ENCODE results near the gene PRR35. TPM values are rescaled to one million over a fixed set of nuclear protein-coding genes. Genes with fewer than 3 reads are reported as not detected.

The PRR35 gene
- polyA plus RNA-seq, 4 donors, result 8.2 to 20.3 (median 16.6) TPM

DNA sequence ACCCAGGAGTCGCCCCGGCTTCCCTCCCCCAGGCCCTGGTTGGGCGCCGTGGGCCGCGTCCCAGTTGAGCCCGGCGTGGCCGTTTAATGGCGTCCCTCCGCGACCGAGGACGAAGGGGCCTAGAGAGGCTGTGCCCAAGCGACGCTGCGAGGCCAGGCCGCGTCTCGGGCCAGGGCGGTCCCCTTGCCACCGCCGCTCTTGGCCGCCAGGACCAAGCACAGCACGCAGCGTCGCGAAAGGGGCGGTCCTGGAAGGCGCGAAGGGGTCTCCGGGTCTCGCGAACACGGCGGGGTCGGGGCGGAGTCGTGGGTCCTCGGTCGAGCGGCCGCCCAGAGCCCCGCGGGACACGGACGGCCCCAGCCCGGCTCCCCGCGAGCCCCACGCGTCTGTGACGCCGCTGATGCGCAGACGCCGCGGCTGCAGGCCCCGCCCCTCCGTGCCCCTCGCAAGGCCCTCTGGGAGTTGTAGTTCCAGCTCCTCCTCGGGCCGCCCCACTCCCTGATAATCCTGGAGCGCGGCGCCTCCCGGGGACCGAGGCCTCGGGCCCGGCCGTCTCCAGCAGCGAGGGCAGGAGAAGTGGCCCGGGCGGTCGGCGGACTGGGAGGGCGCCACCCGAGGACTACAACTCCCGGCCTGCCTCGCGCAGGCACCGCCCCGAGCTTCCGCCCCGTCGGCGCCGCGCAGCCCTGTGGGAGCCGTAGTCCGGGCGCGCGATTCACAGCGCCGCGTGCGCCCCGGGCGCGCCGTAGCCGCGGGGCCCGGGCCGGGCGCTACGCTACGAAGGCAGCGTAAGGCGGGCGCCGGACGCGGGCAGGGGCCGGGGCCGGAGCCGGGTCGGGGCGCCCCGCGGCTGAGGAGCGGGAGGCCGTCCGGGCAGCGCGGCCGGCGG lies 32.9 kb upstream of the PRR35 start, which contains the start of gene CAPN15:
CAPN15 (plus strand) TSS at position 698 of the 889 bp plus-strand sequence. CDS start 19,127 bp downstream, outside the sequence.
- DNase-seq (ENCODE audit: low read depth in 4 of 4, low spot score in 2 of 4), result peak; percentile 76 to 80 (median 78)

DNA sequence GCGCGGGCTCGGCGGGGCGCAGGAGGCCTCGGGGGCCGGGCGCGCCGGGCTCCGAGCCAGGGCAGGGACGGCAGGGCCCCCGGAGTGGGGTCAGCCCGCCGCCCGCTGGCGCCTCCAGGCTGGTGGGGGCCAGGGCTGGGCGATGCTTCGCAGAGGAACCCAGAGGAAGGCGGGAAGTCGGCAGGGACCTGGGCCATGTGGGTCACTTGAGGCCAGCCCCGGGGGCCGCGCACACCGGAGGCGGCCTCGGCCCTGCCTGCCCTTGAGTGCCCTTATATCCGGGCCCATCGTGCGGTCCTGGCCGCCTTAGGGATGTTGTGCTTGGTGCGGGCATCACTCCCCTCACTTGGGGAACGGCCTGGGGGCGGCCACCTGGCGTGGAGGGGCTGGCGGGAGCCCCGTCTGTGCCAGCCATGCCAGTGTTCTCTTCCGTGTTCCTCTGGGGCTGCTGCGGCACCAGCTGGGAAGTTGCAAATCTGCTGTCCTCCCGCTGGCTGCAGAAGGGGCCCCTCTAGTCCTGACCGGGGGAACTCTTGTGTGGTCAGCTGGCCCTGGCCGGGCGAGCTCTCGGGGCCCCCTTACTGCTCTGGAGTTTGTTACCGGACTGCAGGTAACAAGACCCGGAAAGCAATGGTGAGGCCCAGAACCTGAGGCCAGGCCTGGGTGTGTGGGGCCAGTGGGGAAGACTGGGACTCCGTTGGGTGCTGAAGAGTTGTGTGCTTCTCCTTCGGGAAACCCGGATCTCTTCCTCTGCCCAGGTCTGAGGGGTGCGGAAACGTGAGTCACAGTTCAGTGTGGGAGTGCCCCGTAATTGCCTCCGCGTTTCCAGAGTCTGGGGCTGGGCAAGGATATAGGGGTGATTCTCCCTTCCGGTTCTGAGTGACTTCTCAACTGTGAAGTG lies 31.8 kb upstream of the PRR35 start:
- no peak for DNase-seq (ENCODE audit: low read depth in 4 of 4, low spot score in 2 of 4)

DNA sequence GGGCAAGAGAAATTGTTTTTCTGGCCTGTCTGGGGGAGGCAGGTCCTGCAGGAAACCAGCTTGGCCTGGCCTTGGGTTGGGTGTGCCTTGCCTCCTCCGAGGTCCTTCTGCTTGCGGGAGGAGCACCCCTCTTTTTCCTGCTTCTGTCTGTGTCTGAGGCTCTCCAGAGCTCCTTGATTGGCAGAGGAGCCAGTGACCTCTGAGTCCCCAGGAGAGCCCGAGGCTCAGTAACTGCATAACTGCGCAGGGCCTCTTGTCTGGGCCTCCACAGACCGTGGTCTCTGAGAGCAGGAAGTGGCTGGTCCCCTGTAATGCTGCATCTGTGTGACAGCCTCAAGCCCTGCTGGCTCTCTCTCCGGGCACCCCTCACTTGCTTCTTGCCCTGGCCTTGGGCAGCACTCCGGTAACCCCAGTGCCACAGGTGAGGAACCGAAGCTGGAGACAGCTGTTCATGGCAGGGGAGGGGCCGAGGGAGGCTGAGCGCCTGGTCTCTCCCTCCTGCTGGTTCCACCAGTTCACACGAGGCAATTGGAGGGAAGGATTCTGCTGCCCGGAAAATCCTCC lies 31.1 kb upstream of the PRR35 start:
- DNase-seq (ENCODE audit: low read depth in 4 of 4, low spot score in 2 of 4), result no peak

DNA sequence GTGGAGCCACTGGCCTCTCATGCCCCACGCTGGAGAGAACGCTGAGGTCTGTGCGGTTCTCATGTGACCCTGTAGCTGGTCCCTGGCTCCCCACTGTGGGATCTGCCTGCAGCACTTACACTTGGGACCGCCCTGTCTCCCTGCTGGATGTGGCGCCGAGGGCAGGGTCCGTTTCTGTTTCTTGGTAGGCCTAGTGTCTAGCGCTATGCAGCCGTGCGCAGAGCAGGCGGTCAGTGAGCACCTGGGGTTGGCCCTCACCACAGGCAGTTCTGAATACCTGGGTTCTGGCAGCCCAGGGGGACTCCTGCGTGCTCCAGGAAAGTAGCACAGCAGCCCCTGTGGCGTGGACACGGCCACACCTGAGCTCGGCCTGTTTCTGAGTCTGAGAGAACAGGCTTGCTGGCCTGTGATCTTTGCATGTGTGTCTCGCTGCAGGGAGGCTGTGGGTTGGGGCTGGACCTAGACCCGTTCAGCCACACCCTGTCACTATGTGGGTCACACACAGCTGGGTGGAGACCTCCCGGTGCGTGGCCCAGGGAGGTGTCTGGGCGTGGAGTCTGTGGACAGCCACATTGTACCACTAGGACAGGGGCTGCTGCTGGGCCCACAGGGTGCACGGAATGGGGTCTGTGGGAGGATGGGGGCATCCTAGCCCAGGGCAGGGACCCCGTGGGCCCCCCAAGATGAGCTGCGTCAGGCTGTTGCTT lies 29.9 kb upstream of the PRR35 start:
- no peak for DNase-seq (ENCODE audit: low read depth in 4 of 4, low spot score in 2 of 4)

DNA sequence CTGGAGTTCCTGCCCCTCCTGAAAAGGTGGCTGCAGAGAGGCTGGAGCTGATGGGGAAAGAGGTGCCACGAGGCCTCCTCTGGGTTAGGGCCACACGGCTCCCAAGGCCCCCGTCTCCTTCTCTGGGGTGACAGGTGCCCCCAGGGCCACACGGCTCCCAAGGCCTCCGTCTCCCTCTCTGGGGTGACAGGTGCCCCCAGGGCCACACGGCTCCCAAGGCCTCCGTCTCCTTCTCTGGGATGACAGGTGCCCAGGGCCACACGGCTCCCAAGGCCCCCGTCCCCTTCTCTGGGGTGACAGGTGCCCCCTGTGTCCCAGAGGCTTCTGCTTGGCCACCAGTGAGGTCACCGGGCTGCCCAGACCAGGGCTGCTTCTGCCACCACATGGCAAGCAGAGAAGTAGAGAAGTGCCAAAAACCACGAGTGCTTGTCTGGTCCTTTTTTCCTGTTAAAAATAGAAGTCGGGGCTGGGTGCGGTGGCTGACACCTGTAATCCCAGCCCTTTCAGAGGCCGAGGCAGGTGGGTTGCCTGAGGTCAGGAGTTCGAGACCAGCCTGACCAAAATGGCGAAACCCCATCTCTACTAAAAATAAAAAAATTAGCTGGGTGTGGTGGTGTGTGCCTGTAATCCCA lies 28.6 kb upstream of the PRR35 start:
- no peak for DNase-seq (ENCODE audit: low read depth in 4 of 4, low spot score in 2 of 4)

DNA sequence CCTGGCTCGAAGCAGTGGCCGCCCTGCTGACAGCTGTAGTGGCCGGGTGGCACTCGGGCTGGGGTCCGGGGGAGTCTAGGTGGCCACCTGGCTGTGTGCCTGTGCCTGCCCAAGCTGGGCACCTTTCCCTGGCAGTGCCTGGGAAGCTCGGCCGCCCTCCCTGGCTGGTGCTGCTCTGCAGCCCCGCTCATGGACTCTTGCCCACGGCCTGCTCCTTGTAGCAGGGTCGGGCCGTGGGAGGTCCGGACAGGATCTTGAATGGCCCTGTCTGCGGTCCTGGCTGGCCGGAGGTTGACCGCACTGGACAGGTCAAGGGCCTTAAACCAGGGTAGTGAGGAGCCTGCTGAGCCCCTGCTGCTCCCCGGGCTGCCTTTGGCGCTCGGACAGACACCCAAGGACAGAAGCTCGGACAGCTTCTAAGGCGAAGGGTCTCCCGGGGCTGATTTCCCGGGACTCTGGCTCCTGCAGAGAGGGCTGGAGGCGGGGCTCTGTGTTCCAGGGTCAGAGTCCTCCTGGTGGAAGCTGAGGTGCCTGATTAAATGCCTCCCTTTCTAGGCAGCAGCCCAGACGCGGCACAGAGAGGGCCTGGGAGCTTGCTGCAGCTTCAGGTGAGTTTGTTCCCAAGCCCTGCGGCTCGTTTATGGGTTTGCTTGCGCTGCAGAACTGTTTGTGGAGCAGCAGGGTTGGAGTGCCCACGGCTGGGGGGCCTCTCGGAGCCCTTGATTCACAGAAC lies 26.6 kb upstream of the PRR35 start:
- no peak for DNase-seq (ENCODE audit: low read depth in 4 of 4, low spot score in 2 of 4)

DNA sequence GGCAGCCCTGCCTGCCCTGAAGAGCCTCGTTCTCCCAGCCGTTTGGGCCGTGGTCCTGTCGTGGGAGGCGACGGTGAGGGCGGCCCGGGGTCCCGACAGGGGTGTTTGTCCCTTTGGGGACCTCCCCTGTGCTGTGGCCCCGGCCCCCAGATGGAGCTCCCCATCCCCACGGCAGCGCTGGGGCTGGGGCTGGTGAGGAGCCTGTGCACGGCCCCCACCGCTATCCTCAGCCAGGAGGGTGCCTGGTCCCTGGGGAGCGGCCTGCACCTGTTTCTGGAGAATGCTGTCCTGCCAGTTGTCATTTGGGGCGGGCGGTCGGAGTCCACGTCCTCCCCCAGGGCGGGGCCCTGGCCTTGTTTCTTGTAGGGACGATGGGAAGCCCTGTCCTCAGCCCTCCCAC lies 26.1 kb upstream of the PRR35 start:
- DNase-seq (ENCODE audit: low read depth in 4 of 4, low spot score in 2 of 4), result no peak

DNA sequence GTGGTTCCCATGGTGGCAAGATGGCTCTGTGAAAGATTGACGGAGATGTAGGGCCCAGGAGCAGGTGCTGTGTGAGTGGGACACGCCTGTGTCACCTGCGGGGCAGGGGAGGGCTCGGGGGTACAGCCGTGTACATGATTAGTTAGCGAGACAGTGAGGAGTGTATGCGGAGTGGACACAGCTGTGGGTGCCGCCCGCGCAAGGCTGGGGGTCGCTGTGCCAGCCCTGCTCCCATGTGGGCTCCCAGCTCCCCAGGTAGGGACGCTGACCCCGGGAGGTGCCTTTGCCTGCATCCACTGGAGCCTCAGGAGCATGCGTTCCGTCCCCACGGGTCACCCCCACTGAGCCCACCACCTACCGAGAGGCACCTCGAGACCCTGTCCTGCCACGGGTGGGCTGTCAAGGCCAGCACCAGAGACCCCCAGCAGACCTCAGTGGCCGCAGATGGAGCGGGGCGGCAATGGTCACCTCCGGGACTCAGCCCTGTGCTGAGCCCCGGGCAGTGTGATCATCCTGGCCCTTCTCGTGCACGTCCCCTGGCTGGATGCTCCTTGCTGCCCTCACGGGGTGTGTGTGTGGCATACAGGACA lies 25.2 kb upstream of the PRR35 start:
- no peak for DNase-seq (ENCODE audit: low read depth in 4 of 4, low spot score in 2 of 4)

DNA sequence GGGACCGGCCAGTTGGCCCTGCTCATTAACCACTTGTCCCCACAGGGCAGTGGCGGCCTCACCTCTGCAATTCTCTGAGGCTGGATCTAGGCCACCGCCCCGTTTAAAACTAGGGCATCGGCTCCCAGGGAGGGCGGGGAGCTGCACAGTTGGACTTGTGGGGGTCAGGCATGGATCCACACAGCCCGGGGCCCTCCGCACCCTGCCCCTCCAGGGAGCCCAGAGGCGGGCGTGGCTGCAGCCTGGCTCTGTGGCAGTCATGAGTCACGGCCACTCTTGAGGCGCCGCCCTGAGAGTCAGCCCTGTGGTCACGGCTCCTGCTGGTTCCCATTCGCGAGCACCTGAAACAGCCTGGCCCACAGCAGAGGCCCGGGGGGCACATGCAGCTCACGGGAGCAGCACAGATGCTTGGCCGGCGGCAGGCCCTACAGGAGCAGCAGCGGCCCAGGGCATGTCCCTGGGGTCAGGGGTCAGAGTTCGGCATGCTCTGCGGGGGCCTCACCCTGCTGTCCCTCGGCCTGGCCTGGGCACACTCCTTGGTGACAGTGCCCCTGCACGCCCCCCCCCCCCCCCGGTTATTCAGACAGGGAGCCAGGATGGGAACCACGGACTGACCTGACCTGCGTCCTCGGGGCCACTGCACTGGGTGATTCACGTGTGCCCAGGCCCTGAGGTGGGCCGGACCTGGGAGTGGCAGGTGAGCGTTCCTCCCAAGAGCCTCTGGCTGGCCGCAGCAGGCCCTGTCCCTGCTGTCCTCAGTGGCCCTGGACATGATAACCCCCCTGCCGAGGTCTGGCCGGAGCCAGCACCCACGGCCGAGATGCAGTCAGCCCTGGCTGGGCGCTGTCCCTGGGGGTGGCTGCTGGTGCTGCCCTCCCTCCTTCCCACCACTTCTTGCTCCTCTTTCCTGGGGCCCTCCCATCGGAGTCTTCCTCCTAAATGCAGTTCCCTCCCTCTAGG lies 24.5 kb upstream of the PRR35 start:
- DNase-seq (ENCODE audit: low read depth in 4 of 4, low spot score in 2 of 4), result no peak

DNA sequence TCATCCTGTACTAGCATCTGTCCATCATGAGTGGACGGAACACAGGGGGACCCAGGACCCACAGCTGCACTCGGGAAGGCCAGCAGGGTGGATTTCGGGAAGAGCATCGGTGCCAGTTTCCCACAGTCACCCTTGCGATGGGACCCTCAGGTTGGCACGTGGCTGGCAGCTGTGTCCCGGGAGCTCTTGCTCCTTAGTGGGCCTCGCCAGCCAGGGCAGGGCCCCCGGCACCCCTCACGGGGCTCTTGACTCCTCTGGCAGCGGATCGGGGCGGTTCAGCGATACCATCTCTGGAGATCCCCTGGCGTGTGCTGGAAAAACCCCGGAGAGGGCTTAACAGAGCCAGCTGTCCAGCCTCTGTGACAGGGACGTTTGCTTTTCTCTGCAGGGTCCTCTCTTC lies 23.4 kb upstream of the PRR35 start:
- no peak for DNase-seq (ENCODE audit: low read depth in 4 of 4, low spot score in 2 of 4)

DNA sequence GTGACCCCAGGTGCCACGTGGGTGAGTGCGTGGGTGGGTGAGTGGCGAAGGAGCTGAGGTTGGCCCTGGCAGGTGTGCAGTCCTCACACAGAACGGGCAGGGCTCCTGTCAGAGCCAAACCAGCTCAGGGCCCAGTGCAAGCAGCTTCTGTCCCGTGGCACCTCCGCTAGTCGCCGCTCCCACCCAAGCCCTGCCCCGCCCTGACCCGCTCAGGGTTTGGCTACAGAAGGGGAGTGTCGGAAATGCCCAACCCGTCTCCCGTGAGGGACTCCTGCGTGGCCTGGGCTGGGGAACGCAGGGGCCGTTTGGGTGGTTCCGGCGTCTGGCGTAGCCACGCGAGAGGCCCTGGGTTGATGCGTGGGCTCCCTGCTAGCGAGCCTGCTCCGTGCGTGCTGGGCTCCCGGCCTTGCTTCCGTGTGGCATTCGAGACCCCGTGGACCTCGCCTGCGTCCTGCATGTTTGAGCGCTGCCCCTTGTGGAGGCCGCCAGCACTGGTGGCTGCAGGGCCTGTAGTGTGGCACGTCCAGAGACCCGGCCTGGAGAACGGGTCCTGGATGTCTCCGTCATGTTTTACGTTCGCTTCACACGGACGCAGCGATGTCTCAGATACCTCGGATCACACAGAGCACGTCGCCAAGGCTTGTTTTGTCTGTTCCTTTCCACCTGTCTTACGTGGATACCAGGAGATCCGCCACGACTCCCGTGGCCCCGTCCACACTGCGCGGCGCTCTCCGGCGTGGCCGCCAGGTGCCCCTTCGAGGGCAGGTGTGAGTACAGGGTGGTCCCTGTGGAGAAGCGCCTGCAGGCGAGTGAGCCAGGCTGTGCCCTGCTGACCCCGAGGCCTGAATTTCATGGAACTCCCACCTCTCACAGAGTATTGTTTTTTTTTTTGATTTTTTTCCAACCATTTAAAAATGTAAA lies 22.5 kb upstream of the PRR35 start:
- no peak for DNase-seq (ENCODE audit: low read depth in 4 of 4, low spot score in 2 of 4)

DNA sequence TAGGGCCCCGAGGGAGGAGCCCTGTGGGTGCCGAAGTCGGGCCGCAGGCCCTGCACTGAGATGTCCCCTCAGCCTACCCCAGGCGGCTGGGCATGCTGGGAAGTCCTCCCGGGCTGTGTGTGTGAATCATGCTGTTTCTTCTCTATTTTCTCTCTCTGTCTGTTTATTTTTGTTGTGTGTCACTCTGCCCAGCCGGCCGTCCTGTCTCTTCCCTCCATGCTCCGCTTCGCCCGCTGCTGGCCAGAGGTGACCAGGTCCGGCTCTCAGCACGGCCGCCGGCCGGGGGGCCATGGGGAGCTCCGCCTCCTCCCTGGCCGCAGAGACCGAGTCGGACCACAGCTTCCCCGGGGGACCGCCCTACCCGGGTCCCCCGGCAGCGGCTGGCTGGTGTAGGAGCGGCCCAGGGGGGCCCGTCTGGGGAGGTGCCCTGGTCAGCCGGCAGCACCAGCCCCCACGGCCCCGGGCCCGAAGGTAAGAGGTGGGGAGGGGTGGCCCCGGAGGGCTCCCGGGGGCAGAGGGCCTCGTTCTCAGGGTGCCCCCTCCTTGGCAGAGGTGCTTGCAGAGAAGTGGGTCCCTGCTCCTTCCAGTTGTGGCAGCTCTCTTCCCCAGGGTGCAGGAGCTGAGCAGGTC lies 20.2 kb upstream of the PRR35 start:
- no peak for DNase-seq (ENCODE audit: low read depth in 4 of 4, low spot score in 2 of 4)

DNA sequence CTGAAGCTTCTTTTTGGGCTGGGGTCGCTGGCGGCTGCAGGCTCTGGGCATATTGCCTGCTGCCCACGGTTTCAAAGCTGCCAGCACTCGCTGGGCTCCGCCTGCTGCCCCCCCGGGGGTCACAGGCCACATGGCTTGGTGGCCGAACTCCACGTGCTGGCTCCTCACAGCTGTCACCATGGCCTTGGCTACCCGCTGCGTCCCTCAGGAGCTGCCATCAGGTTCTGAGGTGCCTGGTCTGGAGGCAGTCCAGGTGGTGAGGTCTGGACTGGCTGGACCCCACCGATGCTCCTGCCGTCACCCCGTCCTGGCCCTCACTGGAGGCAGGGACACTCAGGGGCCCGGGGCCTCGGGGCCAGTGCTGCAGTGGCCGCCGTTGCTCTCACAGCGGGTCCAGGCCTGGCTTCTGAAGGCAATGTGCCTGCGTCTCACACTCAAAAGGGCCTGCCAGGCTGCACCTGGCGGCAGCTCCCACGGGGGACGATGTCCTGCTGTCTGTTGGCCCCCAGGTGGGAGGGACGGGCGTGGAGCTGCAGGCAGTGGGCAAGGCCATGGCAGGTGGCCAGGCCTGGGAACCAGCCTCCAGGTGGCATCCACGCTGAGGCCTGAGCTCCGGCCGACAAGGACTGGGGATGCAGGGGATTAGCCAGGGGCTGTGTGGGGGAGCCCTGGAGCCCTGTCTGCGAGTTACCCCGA lies 19.4 kb upstream of the PRR35 start:
- DNase-seq (ENCODE audit: low read depth in 4 of 4, low spot score in 2 of 4), result no peak

DNA sequence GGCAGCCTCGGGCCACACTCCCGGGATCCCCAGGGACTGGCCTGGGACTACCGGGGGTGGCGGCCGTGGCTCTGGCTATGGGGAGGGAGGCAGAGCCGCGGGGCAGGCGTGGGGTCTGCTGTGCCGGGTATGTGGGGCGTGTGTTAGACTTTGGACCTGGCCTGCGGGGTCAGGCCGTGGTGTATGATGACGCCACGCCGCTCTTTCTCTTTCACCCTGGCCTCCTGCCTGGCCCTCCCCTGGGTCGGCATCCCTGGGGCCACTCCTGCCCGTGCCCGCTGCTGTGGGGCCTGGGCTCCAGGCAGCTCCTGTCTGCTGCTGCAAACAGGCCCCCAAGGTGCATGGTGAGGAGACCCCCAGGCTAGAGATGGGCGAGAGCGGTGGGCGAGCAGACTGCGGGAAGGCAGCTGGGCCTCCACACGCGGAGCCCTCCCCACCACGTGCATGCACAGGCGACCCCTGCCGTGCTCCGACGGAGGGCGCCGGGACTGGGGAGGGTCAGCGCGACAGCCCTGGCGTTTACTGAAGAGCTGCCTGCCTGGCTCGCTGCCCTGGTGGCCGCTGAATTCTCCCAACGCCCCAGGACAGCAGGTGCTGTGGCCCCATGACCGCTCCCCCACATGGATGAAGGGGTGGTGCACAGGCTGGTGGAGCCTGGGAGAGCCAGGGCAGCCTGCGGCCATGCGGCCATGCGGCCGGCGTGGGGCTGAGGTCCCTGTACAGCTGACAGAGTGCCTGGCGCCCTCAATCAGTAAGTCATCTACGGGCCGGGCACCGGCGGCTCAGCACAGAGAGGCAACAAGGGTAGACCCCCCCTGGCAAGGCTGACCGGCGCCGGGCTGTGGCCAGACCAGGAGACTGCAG lies 16.7 kb upstream of the PRR35 start:
- DNase-seq (ENCODE audit: low read depth in 4 of 4, low spot score in 2 of 4), result no peak

DNA sequence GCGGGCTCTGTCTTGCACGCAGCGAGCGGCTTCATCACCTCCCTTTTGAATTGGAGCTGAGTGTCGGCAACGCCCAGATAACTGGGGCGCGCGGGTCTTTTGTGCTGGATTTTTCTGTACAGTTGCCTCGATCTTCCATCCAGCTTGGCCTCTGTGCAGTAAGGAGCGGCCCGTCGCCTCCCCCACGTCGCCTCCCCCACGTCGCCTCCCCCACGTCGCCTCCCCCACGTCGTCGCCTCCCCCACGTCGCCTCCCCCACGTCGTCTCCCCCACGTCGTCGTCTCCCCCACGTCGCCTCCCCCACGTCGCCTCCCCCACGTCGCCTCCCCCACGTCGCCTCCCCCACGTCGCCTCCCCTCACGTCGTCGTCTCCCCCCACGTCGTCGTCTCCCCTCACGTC lies 15.7 kb upstream of the PRR35 start:
- DNase-seq (ENCODE audit: low read depth in 4 of 4, low spot score in 2 of 4), result no peak
